GM18951 (cell line): Measurements from ENCODE around the gene NNMT.

Experiments used
- POLR2A ChIP-seq: IDR thresholded peaks from 4 replicates; pipeline ENCODE4 v1.6.1; 2011; ENCODE audit warnings: mild to moderate bottlenecking; ENCODE audit not compliant: insufficient read length, insufficient read depth; ENCODE audit errors: extremely low read depth
- in situ Hi-C: fragments of 300-500 bp; cut with MboI; formaldehyde crosslinking; loops from one replicate; pipeline ENCODE4 v1.12.0; 2022; ENCODE audit warnings: low sequenced_read_pairs, mixed read lengths, inconsistent platforms; ENCODE audit not compliant: unreplicated experiment

Gene NNMT

GRCh38 chr11:114345575-114346222 is 49.5 kb downstream of the NNMT start:
- in situ Hi-C loops = loop anchor here (10.0 kb wide), 1 partner anchor 229 kb away; no protein-coding TSS in a partner anchor
- TF ChIP-seq POLR2A = no peak

- TF ChIP-seq POLR2A = no peak
- in situ Hi-C loops = loop anchor here (10.0 kb wide), 1 partner anchor 228 kb away; no protein-coding TSS in a partner anchor
These were observed 50.5 kb downstream of the NNMT start for GRCh38 chr11:114346709-114347141.

GRCh38 chr11:114348200-114349191 is 52.3 kb downstream of the NNMT start:
- in situ Hi-C loops = loop anchor here (10.0 kb wide), 1 partner anchor 226 kb away; no protein-coding TSS in a partner anchor
- no peak for TF ChIP-seq POLR2A

- in situ Hi-C loops = no loop called here
- TF ChIP-seq POLR2A = no peak
These were observed 53.8 kb downstream of the NNMT start for GRCh38 chr11:114350022-114350421.

GRCh38 chr11:114353443-114353842 is 57.2 kb downstream of the NNMT start:
- in situ Hi-C loops = no loop called here
- TF ChIP-seq POLR2A = no peak

- in situ Hi-C loops = no loop called here
- no peak for TF ChIP-seq POLR2A
These were observed 57.9 kb downstream of the NNMT start for GRCh38 chr11:114354076-114354475.

- in situ Hi-C loops = no loop called here
- TF ChIP-seq POLR2A = no peak
These were observed 62.5 kb downstream of the NNMT start for GRCh38 chr11:114358716-114359115.

- TF ChIP-seq POLR2A = no peak
- in situ Hi-C loops = no loop called here
These were observed 63.1 kb downstream of the NNMT start for GRCh38 chr11:114359342-114359741.

GRCh38 chr11:114362326-114362725 is 66.1 kb downstream of the NNMT start:
- in situ Hi-C loops = no loop called here
- TF ChIP-seq POLR2A = no peak

GRCh38 chr11:114362958-114363357 is 66.8 kb downstream of the NNMT start:
- no peak for TF ChIP-seq POLR2A
- in situ Hi-C loops = no loop called here
